OCI-LY1 (cell line): Measurements from ENCODE around the gene ESPL1.

Source experiments
- H2AFZ ChIP-seq: fragments of 200-600 bp; sonication (generic), shearing (Covaris generic); 2 replicates; pipeline ENCODE4 v1.6.0; 2014; ENCODE audit warnings: antibody characterized with exemption, mild to moderate bottlenecking, low read length
- H3F3A ChIP-seq: fragments of 200-600 bp; sonication (generic), shearing (Covaris generic); 2 replicates; pipeline ENCODE4 v1.6.0; 2014; ENCODE audit warnings: mild to moderate bottlenecking, antibody characterized with exemption, low read length, moderate library complexity; ENCODE audit not compliant: insufficient read depth
- H3K27ac ChIP-seq: fragments of 200-600 bp; sonication (generic); 2 replicates; pipeline ENCODE4 v1.5.1; 2014; ENCODE audit warnings: low read length, mixed run types, mild to moderate bottlenecking, low read depth; ENCODE audit not compliant: poor library complexity, severe bottlenecking
- H3K27me3 ChIP-seq: fragments of 200-600 bp; sonication (generic); 2 replicates; pipeline ENCODE4 v1.6.0; 2014; ENCODE audit warnings: antibody characterized with exemption, mild to moderate bottlenecking, low read length, moderate library complexity; ENCODE audit not compliant: insufficient read depth
- H3K36me3 ChIP-seq: fragments of 200-600 bp; sonication (generic); 2 replicates; pipeline ENCODE4 v1.6.1; 2014; ENCODE audit warnings: mild to moderate bottlenecking, antibody characterized with exemption, low read length, moderate library complexity, mixed read lengths; ENCODE audit not compliant: insufficient read depth
- H3K4me1 ChIP-seq: fragments of 200-600 bp; sonication (generic); 2 replicates; pipeline ENCODE4 v1.5.1; 2014; ENCODE audit warnings: mild to moderate bottlenecking, low read length, moderate library complexity; ENCODE audit not compliant: insufficient read depth, severe bottlenecking
- H3K4me2 ChIP-seq: fragments of 200-600 bp; sonication (generic), shearing (Covaris generic); 2 replicates; pipeline ENCODE4 v1.6.1; 2014; ENCODE audit warnings: low read length
- H3K4me3 ChIP-seq: fragments of 200-600 bp; sonication (generic); 2 replicates; pipeline ENCODE4 v1.5.1; 2014; ENCODE audit warnings: low read length, low read depth, mild to moderate bottlenecking, mixed read lengths; ENCODE audit not compliant: poor library complexity, severe bottlenecking
- H3K79me2 ChIP-seq: fragments of 200-600 bp; shearing (Covaris generic); 2 replicates; pipeline ENCODE4 v1.6.1; 2016; ENCODE audit warnings: mixed run types, low read length, mixed read lengths; ENCODE audit not compliant: insufficient read depth
- H3K9ac ChIP-seq: fragments of 200-600 bp; sonication (generic), shearing (Covaris generic); 2 replicates; pipeline ENCODE4 v1.6.1; 2014; ENCODE audit warnings: mild to moderate bottlenecking, low read length, mixed read lengths
- H3K9me2 ChIP-seq: fragments of 200-600 bp; sonication (generic), shearing (Covaris generic); 2 replicates; pipeline ENCODE4 v1.6.1; 2014; ENCODE audit warnings: low read depth, mild to moderate bottlenecking, low read length, mixed read lengths
- H3K9me3 ChIP-seq: fragments of 200-600 bp; shearing (Covaris generic); 2 replicates; pipeline ENCODE4 v1.6.1; 2014; ENCODE audit warnings: low read length, mixed read lengths
- H4K20me1 ChIP-seq: fragments of 200-600 bp; sonication (generic), shearing (Covaris generic); 2 replicates; pipeline ENCODE4 v1.6.0; 2016; ENCODE audit warnings: mild to moderate bottlenecking, low read length; ENCODE audit not compliant: insufficient read depth
- CTCF ChIP-seq: fragments of 200-600 bp; sonication (generic), shearing (Covaris generic); IDR thresholded peaks from 2 replicates; pipeline ENCODE4 v1.5.1; 2017; ENCODE audit warnings: mild to moderate bottlenecking, antibody characterized with exemption, low read length, moderate library complexity, mixed read lengths
- EZH2 ChIP-seq: fragments of 200-600 bp; sonication (generic), shearing (Covaris generic); IDR thresholded peaks from 2 replicates; pipeline ENCODE4 v1.8.0; 2017; ENCODE audit warnings: borderline replicate concordance, mixed run types, mild to moderate bottlenecking, antibody characterized with exemption, low read length, moderate library complexity, mixed read lengths

The ESPL1 gene

GRCh38 chr12:53336181-53336681, 68.1 kb downstream of the ESPL1 start, which contains the start of gene SP7:
TSS of gene SP7 (minus strand) at chr12:53336354. CDS start at chr12:53335646, 708 bp downstream.
- Histone ChIP-seq H3K9ac (no peak within 1 kb of the TSS), H3K9me2 (no peaks in the 10 kb centered on the region), H3K4me1 (no peaks in the 10 kb centered on the region), H3K36me3 (no peaks in the 10 kb centered on the region), H2AFZ (no peak within 1 kb of the TSS), H3K4me2 (no peak within 1 kb of the TSS), H3K27me3 (peaks cover 21% of the 10 kb centered on the region), H3F3A (no peaks in the 10 kb centered on the region), H3K27ac (no peak within 1 kb of the TSS), H4K20me1 (no peaks in the 10 kb centered on the region), H3K79me2 (no peaks in the 10 kb centered on the region), H3K4me3 (no peak within 1 kb of the TSS), H3K9me3 (no peaks in the 10 kb centered on the region)
- TF ChIP-seq CTCF (no peak), EZH2 (no peak)

GRCh38 chr12:53338017-53338416, 69.9 kb downstream of the ESPL1 start:
- H4K20me1 ChIP-seq = no peaks in the 10 kb centered on the region
- H3K9me3 ChIP-seq = no peaks in the 10 kb centered on the region
- peaks cover 13% of the 10 kb centered on the region for H3K27me3 ChIP-seq
- H3K4me2 ChIP-seq = no peak overlapping the region
- H3K9ac ChIP-seq = no peak overlapping the region
- no peaks in the 10 kb centered on the region for H3K9me2 ChIP-seq
- H3K36me3 ChIP-seq = no peaks in the 10 kb centered on the region
- TF ChIP-seq EZH2 (no peak), CTCF (no peak)
- H3K27ac ChIP-seq = no peak overlapping the region
- H3F3A ChIP-seq = no peaks in the 10 kb centered on the region
- H3K4me3 ChIP-seq = no peak overlapping the region
- no peak overlapping the region for H2AFZ ChIP-seq
- no peaks in the 10 kb centered on the region for H3K79me2 ChIP-seq
- no peaks in the 10 kb centered on the region for H3K4me1 ChIP-seq

GRCh38 chr12:53338916-53339315, 70.8 kb downstream of the ESPL1 start:
- Histone ChIP-seq H3K27ac (no peak overlapping the region), H3K4me1 (no peaks in the 10 kb centered on the region), H3K9me3 (no peaks in the 10 kb centered on the region), H4K20me1 (no peaks in the 10 kb centered on the region), H3K4me2 (no peak overlapping the region), H3K36me3 (no peaks in the 10 kb centered on the region), H3K27me3 (peaks cover 13% of the 10 kb centered on the region), H2AFZ (no peak overlapping the region), H3K9me2 (no peaks in the 10 kb centered on the region), H3K4me3 (no peak overlapping the region), H3K9ac (no peak overlapping the region), H3F3A (no peaks in the 10 kb centered on the region), H3K79me2 (no peaks in the 10 kb centered on the region)
- TF ChIP-seq CTCF (no peak), EZH2 (no peak)
